Esophagus muscularis mucosa (tissue), 3 donors: ENCODE data around the gene DNAJC15.

Experiments
- CTCF ChIP-seq, 3 experiments: fragments of 200-600 bp in 2 of 3; fragments of 450-650 bp in 1 of 3; sonication (generic) in 2 of 3; IDR thresholded peaks; one replicate each; pipeline ENCODE4 v1.5.1; 2017 to 2019; ENCODE audit warnings: antibody characterized with exemption in 3 of 3, mild to moderate bottlenecking in 2 of 3, moderate library complexity in 1 of 3
- POLR2AphosphoS5 ChIP-seq, 2 donors: sonication (generic); formaldehyde crosslinking; IDR thresholded peaks; one replicate each; pipeline ENCODE4 v1.6.1; 2017; ENCODE audit warnings: antibody characterized with exemption in 2 of 2

GRCh38 chr13:42997381-42997780 lies 26.0 kb upstream of the DNAJC15 start:
- no peak for TF ChIP-seq CTCF (IDR thresholded peaks at IDR 0.05)
- no peak for TF ChIP-seq POLR2AphosphoS5 (IDR thresholded peaks at IDR 0.05)
